ENCODE measurements around the gene RBPJ. TPM values are rescaled to one million over a fixed set of nuclear protein-coding genes. Genes with fewer than 3 reads are reported as not detected.

The RBPJ gene
- total RNA-seq, 1 donor from 2014 or later = 120 TPM

DNA sequence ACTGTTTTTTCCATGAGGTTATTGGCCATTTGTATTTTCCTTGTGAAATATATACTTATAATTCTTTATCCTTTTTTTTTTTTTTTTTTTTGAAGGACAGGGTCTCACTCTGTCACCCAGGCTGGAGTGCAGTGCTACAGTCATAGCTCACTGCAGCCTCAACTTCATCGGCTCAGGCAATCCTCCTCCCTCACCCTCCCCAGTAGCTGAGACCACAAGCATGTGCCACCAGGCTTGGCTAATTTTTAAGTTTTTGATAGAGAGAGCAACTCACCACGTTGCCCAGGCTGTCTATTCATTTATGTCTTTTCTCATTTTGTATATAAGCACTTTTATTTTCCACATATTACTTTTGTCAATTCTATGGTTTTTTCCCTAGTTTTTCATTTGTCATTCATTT lies 16.8 kb downstream of the RBPJ start:
- Mint-ChIP-seq H3K4me3 (no peak overlapping the region), H3K9me3 (peaks cover 2% of the 10 kb centered on the region), H3K36me3 (peaks cover 18% of the 10 kb centered on the region), H3K27ac (no peak overlapping the region), H3K27me3 (ENCODE audit: insufficient read depth, low read depth) (no peaks in the 10 kb centered on the region), H3K4me1 (peaks cover 2% of the 10 kb centered on the region)
- Histone ChIP-seq H3K27me3 (no peaks in the 10 kb centered on the region), H3K9me3 (ENCODE audit: low read depth) (no peaks in the 10 kb centered on the region), H3F3A (ENCODE audit: low read depth) (no peaks in the 10 kb centered on the region), H3K9ac (no peak overlapping the region), H3K4me2 (no peak overlapping the region), H3K4me1 (peaks cover 15% of the 10 kb centered on the region), H2AFZ (replicated peaks) (no peak overlapping the region), H3K79me2 (ENCODE audit: low read depth) (peaks cover 100% of the 10 kb centered on the region), H4K20me1 (ENCODE audit: low read depth) (peaks cover 62% of the 10 kb centered on the region), H3K27ac (no peak overlapping the region), H3K4me3 (no peak overlapping the region), H3K36me3 (no peaks in the 10 kb centered on the region)
- TF ChIP-seq, protein P1, sequence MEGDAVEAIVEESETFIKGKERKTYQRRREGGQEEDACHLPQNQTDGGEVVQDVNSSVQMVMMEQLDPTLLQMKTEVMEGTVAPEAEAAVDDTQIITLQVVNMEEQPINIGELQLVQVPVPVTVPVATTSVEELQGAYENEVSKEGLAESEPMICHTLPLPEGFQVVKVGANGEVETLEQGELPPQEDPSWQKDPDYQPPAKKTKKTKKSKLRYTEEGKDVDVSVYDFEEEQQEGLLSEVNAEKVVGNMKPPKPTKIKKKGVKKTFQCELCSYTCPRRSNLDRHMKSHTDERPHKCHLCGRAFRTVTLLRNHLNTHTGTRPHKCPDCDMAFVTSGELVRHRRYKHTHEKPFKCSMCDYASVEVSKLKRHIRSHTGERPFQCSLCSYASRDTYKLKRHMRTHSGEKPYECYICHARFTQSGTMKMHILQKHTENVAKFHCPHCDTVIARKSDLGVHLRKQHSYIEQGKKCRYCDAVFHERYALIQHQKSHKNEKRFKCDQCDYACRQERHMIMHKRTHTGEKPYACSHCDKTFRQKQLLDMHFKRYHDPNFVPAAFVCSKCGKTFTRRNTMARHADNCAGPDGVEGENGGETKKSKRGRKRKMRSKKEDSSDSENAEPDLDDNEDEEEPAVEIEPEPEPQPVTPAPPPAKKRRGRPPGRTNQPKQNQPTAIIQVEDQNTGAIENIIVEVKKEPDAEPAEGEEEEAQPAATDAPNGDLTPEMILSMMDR (IDR thresholded peaks at IDR 0.05) = no peak
- TF ChIP-seq EZH2phosphoT487 (IDR thresholded peaks at IDR 0.05) (no peak), EZH2 (IDR thresholded peaks at IDR 0.05) (no peak)
- DNase-seq (ENCODE audit: low spot score) = no peak

DNA sequence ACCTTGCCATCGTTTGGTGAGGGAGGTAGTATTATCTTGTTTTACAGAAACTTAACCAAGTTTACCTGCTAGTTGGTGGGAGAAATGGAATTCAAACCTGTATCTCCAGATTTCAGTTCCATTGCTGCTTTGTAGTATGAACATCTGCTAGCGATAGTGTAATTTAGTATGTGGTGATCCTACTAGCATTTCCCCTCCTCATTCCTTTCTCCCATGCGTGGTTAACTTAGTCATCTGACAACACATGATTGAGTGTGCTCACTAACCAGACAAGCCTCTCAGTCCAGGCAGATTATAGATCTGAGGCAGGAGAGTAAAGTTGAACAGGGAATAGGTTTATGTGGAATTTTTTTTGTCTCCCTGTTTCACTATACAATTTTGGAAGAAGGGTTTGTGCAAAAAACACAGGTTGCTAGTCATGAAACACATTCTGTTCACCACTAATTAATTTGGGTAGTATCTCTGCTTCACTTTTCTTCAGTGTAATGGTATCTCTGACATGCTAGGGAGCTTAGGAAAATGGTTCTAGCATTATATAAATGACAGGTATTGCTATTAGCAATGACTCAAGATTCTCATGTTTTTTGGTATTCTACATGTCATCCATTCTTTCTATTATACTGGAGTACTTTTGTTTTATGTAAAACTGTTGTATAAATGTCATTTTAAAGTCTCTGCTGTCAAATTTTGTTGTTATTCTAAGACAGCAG lies 21.7 kb downstream of the RBPJ start:
- Histone ChIP-seq H3K4me3 (no peak overlapping the region), H2AFZ (replicated peaks) (no peak overlapping the region), H4K20me1 (ENCODE audit: low read depth) (peaks cover 78% of the 10 kb centered on the region), H3F3A (ENCODE audit: low read depth) (peaks cover 4% of the 10 kb centered on the region), H3K36me3 (no peaks in the 10 kb centered on the region), H3K4me2 (no peak overlapping the region), H3K27me3 (no peaks in the 10 kb centered on the region), H3K79me2 (ENCODE audit: low read depth) (peaks cover 100% of the 10 kb centered on the region), H3K9ac (no peak overlapping the region), H3K4me1 (peaks cover 19% of the 10 kb centered on the region), H3K9me3 (ENCODE audit: low read depth) (no peaks in the 10 kb centered on the region), H3K27ac (no peak overlapping the region)
- Mint-ChIP-seq H3K9me3 (no peaks in the 10 kb centered on the region), H3K27ac (no peak overlapping the region), H3K36me3 (peaks cover 19% of the 10 kb centered on the region), H3K4me1 (peaks cover 2% of the 10 kb centered on the region), H3K4me3 (no peak overlapping the region), H3K27me3 (ENCODE audit: insufficient read depth, low read depth) (no peaks in the 10 kb centered on the region)
- no peak for DNase-seq (ENCODE audit: low spot score)
- TF ChIP-seq EZH2 (IDR thresholded peaks at IDR 0.05) = no peak
- TF ChIP-seq, protein P1 (IDR thresholded peaks at IDR 0.05) = no peak
- no peak for TF ChIP-seq EZH2phosphoT487 (IDR thresholded peaks at IDR 0.05)

DNA sequence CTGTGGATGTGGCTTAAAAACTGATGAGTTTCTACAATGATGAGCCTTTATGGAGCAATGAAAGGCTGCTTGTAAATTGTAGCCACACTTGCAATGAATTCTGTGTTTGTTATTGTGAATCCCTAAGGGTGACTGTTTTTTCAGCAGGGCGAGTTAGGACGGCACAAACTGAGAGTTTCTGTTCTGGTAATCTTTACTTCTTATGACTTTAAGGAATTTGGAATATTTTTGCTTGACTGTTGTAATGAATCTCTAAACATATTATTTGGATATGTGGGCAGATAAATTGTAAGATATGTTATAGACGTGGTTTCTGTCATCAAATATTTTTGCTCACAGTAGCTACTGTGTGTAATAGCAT lies 22.2 kb downstream of the RBPJ start:
- Histone ChIP-seq H3K4me3 (no peak overlapping the region), H3K9me3 (ENCODE audit: low read depth) (no peaks in the 10 kb centered on the region), H3K27me3 (no peaks in the 10 kb centered on the region), H3K4me1 (peaks cover 19% of the 10 kb centered on the region), H3K36me3 (no peaks in the 10 kb centered on the region), H3K27ac (no peak overlapping the region), H3F3A (ENCODE audit: low read depth) (peaks cover 4% of the 10 kb centered on the region), H3K4me2 (no peak overlapping the region), H3K9ac (no peak overlapping the region), H2AFZ (replicated peaks) (no peak overlapping the region), H4K20me1 (ENCODE audit: low read depth) (peaks cover 83% of the 10 kb centered on the region), H3K79me2 (ENCODE audit: low read depth) (peaks cover 100% of the 10 kb centered on the region)
- TF ChIP-seq, protein P1 (IDR thresholded peaks at IDR 0.05) = no peak
- no peak for TF ChIP-seq EZH2phosphoT487 (IDR thresholded peaks at IDR 0.05)
- no peak for TF ChIP-seq EZH2 (IDR thresholded peaks at IDR 0.05)
- peaks cover 18% of the 10 kb centered on the region for H3K36me3 Mint-ChIP-seq
- no peak for DNase-seq (ENCODE audit: low spot score)
- H3K27ac Mint-ChIP-seq = no peak overlapping the region
- peaks cover 2% of the 10 kb centered on the region for H3K4me1 Mint-ChIP-seq
- H3K4me3 Mint-ChIP-seq = no peak overlapping the region
- no peaks in the 10 kb centered on the region for H3K27me3 Mint-ChIP-seq (ENCODE audit: insufficient read depth, low read depth)
- peaks cover under 1% of the 10 kb centered on the region for H3K9me3 Mint-ChIP-seq
